HK-2 (cell line): ENCODE data around the gene ACOXL.

Source experiments
- DNase-seq: peaks from one replicate; pipeline ENCODE4 v3.0.0-alpha.2; 2018; ENCODE audit not compliant: unreplicated experiment

The ACOXL gene

DNA sequence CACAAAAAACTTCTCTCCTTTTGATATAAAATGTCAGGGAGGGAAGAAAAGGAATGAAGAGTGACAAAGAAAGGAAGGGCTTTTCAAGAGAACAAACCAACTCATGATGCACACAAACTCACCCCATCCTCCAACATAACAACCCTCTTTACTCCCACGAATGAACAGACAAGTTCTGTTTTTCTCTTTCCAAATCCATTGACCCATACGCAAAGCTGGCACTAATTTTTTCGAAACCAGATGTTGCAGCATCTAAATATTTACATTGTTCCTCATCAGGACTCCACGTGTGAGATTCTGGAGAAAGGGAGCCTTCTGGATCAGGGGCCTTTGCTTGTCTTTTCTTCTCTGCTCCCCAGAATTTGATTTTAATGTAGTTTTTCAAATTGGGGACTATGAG, 245.0 kb downstream of the ACOXL start:
- DNase-seq = no peak

- DNase-seq = no peak
Measured at GRCh38 chr2:110978148-110978547, 245.8 kb downstream of the ACOXL start.

GRCh38 chr2:110978756-110979470, 246.5 kb downstream of the ACOXL start:
- no peak for DNase-seq

- DNase-seq = no peak
Measured at GRCh38 chr2:110979471-110980338, 247.3 kb downstream of the ACOXL start.

DNA sequence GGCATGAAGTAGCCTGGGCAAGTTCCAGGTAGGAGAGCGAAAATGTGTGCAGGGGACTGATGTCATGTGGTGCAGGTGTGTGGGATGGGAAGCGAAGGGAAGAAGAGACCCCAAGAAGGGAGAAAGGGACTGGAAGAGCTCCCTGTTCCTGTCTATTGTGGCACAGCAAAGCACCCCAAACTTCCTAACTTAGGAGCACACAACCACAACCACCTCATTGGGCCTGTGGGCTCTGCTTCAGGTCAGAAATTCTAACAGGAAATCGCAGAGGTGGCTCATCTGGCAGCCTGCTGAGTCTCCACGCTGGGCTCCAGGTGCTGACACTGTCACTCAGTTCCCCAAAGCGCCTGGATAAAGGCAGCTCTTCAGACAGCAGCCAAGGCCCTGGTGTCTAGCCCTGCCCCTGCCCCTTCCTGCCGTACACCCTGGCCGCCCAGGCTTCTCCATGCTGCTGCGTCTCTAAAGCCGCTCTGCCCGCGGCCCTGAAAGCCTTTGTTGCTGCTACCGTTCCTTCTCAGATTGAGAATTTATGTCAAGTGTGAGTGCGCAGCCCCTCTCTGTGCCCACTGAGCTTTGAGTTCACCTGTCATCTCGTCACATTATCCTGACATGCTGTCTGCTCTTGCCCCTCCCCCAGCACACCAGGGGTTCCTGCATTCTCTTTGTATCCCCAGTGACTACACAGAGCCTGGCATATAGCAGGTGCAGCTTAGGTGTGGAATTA, 248.1 kb downstream of the ACOXL start:
- no peak for DNase-seq

GRCh38 chr2:110983133-110983532, 250.8 kb downstream of the ACOXL start:
- DNase-seq = no peak

- no peak for DNase-seq
Measured at GRCh38 chr2:110984694-110985490, 252.5 kb downstream of the ACOXL start.

- no peak for DNase-seq
Measured at GRCh38 chr2:110990440-110990839, 258.1 kb downstream of the ACOXL start.

GRCh38 chr2:110991911-110992310, 259.5 kb downstream of the ACOXL start:
- DNase-seq = no peak

DNA sequence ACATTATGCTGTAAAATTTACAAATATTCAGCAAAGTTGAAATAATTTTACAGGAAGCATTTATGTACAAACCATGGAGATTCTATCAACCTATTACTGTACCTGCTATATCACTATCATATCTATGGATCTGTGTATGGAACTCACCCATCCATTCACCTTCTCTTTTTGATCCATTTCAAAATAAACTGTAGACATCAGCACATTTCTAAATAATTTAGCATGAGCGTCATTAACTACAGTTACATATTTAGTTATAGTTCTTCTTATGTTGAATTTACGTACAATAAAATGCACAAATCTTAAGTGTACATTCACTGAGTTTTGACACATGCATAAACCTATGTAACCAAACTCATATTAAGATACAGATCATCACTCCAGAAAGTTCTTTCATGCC, 260.5 kb downstream of the ACOXL start:
- no peak for DNase-seq

DNA sequence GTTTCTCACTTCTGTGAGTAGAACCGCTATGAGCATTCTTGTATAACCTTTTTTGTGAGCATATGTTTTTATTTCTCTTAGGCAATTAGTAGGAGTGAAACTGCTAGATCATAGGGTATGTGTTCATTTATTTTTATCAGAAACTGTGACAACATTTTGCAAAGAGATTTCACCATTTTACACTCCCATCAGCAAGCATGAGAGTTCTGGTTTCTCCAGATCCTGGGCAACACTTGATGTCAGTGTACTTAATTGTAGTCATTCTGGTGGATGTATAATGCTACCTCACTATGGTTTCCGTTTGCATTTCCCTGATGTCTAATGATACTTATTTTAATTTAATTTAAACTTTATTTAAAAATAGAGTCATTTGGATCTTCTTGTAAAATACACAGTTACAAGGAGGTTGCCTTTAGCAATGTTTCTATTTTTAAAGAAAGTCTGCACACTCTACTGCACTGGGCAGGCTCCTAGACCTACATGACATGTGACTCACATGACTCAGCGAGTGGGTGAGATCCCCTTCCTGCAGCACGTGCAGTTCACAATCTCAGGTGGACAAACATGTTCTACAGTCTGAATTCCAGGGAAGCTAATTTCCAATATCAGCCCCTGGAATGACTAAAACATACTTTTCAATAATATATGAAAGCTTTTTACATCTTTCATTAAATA, 261.3 kb downstream of the ACOXL start:
- DNase-seq = peak; percentile 6

GRCh38 chr2:110994250-110994961, 262.0 kb downstream of the ACOXL start:
- no peak for DNase-seq

- no peak for DNase-seq
Measured at GRCh38 chr2:110995911-110996310, 263.5 kb downstream of the ACOXL start.

DNA sequence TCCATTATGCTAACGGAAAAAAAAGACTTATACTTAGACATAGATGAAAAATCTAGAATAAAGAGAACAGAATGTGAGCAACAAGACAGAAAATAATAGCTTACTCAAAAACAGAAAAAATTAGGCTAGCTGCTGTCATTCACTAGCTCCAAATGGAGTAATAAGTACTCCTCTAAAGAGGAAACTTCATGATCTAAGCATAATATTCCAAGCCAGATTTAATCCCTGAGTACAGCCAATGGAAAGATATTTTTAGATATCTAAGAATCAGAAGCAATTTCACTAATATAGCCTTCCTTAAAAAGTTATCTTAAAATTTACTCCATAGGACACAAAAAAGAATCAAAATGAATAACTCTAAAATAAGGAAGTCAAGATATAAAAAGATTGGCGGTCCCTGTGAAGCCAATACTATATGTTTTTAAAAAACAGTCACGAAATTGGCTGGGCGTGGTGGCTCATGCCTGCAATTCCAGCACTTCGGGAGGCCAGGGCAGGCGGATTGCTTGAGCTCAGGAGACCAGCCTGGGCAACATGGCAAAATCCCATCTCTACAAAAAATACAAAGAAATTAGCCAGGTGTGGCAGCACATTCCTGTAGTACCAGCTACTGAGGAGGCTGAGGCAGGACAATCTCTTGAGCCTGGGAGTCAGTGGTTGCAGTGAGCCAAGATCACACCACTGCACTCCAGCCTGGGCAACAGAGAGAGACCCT, 265.1 kb downstream of the ACOXL start:
- DNase-seq = no peak

GRCh38 chr2:110998311-110998710, 265.9 kb downstream of the ACOXL start:
- DNase-seq = no peak

DNA sequence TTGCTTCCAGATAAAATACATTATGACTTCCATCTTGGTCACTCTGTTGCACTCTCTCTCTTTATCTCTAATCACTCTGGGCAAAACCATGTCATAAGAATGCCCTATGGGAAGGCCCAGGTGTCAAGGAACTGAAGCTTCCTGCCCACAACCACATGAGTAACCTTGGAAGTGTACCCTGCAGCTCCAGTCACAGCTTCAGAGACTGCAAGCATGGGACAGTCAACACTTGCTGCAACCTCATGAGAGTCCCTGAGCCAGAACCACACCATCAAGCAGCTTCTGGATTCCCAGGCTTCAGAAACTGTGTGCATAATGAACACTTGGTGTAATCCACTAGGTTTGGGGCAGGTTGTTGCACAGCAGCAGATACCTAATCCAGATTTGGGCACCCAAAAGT, 267.3 kb downstream of the ACOXL start:
- DNase-seq = no peak

- DNase-seq = no peak
Measured at GRCh38 chr2:111005307-111005706, 272.9 kb downstream of the ACOXL start.

DNA sequence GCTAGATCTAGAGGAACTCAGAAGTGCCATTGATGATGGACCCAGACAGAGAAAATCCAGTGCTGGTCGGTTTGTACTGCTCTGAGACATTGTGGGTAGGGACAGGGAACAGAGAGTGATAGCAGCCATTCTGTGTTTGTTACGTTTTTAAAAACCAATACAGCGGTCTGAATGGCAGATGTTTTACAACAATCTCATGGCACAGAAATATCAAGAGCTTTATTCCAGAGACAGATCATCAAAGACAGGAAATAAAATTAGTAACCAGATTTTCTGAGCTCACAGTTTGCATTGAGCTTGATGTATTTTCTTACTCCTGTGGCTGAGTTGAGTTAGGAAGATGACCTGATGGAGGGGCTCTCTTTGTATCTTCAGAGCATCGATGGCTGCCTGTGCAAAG, 273.4 kb downstream of the ACOXL start:
- DNase-seq = no peak

DNA sequence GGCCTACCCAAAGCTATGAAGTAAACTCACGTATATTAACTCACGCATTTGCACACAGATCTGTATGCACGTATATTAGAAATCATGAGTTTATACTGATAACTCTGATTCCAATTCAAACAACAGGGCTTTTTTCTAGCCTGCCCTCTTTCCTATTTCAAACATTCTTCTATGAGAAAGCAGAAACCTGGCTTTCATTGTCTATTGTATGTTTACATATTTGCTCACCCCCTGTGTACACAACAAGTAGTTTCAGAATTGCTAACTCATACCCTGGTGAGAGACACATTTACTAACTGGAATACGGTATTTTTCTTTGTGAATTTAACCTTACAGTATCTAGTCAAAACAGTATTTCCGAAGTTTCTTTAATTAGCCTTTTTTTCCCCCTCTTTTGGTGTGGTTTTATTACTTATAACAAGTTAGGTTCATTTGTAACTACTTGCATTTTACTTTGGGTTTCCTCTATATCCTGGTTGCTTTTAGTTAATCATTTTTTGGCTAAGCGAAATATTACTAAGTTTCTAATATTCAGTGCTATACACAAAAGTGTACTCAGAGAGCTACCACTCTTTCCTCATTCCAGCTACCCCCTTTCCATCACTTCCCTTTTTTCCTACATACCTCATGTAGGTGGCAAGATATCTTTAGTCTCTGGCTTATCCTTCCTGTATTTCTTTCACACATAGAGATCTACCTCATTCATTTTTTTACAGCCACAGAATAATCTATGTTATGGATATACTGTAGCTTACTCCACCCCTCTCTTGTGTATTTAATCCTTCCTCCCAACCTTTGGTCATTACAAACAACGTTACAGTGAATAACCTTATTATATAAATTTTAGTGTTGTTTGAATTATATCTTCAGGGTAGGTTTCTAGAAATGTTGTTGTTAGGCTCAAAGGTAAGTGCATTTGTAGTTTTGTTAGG, 275.6 kb downstream of the ACOXL start:
- no peak for DNase-seq
